ENCODE data around the gene PDE9A.

Gene PDE9A

GRCh38 chr21:42658320-42659105 is 5.1 kb downstream of the PDE9A start:
- no peak for DNase-seq

DNA sequence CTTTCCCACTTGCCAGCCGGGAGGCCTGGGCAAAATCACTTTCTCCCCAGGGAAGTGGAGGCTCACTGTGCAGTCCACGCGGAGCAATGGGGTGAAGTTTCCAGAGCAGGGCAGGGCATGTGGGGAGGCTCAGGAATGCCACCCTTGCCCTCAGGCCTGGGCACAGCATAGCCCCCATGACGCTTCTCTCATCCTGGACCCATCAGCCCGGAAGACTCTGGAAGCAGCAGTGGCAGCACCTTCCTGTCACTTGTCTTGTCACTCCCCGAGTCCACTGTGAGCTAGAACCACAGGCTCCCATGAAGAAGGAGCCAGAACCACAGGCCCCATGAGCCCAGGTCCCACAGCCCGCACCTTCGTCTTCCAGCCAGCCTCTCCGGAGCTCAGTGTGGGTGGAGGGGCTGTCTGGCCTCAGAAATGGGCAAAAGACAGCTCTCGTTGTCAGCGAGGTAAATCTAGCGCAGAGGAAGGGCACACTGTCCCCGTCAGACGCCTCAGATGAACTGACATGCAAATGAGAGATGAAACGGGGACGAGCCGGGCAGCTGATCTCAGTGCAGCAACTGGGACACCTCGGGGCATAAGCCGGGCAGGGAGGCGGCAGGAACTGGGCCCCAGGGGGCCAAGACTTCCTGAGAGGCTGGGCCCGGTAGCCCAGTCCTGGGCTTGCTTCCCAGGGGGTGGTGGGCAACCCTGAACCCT is 6.1 kb downstream of the PDE9A start:
- DNase-seq, result no peak

DNA sequence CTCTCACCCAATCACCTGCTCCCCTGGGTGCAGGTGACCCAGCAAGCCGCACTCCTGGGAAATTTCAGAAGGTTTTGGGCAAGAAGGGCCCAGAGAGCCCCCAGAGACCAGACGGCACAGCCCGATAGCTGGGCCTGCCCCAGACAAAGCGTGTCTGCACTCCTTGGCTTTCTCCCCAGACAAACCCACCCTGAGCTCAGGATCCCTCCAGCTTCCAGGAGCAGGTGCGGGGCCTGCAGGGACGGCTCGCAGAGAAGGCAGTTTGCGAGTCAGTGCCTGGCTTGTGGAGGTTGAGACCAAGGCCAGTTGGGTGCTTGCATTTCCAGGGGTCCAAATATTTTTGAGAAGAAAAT is 6.7 kb downstream of the PDE9A start:
- no peak for DNase-seq

GRCh38 chr21:42661688-42662429 is 8.4 kb downstream of the PDE9A start:
- DNase-seq, result no peak

DNA sequence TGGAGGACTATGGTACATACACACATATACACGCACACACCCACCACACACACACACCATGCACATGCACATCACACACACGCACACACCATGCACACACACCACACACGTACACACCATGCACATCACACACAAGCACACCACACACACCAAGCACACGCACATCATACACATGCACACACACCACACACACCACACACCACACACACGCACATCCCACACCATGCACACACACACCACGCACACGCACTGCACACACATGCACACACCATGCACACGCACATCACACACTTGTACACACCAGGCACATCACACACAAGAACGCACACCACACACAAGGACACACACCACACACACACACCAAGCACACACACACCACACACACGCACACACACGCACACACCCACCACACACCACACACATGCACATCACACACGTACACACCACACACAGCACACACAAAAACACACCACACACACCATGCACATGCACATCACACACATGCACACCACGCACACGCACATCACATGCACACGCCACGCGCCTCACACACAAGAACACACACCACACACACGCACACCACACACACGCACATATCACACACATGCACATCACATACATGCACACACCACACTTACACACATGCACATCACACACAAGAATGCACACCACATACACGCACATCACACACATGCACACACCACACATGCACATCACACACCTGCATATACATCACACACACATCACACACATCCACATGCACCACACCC is 9.2 kb downstream of the PDE9A start:
- no peak for DNase-seq

DNA sequence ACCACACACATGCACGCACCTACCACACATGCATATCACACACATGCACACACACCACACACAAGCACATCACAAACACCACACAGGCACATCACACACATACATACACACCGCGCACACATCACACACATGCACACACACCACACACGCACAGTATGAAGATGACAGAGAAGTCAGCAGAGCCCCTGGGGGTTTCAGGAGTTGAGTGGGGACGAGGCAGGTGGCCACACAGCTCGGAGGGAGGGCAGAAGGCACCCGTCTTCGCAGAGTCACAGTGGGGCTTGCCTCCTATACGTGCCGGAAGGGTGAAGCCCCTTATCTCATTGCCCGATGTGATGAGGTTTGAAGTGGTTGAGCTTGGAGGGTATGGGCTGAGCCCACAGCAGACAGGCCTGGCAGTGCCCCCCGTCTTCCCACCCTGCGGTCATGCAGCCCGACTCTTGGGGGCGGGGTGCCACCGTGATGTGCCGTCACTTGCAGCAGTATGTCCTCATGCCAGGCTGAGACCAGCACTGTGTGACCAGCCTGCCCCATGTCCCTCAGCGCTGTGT is 9.9 kb downstream of the PDE9A start:
- DNase-seq, result no peak

- DNase-seq, result no peak
Observed at GRCh38 chr21:42663860-42664535, 10.6 kb downstream of the PDE9A start.

GRCh38 chr21:42664614-42665013 is 11.2 kb downstream of the PDE9A start:
- no peak for DNase-seq

DNA sequence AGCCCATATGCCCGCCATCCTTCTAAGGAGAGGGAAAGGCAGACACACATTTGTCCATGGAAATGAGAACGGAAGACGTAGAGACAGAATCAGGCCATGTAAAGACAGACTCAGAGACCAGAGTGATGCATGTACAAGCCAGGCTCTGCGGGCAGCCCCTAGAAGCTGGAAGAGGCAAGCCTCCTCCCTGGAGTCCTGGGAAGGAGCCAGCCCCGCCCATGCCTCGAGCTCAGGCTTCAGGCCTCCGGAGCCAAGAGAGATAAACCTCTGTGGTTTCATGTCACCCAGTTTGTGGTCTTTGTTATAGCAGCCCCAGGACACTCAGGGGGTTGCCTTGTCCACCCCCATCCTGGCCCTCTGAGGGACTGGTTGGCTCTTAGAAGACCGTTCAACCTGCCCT is 11.6 kb downstream of the PDE9A start:
- no peak for DNase-seq

GRCh38 chr21:42665484-42665883 is 12.1 kb downstream of the PDE9A start:
- DNase-seq, result no peak

DNA sequence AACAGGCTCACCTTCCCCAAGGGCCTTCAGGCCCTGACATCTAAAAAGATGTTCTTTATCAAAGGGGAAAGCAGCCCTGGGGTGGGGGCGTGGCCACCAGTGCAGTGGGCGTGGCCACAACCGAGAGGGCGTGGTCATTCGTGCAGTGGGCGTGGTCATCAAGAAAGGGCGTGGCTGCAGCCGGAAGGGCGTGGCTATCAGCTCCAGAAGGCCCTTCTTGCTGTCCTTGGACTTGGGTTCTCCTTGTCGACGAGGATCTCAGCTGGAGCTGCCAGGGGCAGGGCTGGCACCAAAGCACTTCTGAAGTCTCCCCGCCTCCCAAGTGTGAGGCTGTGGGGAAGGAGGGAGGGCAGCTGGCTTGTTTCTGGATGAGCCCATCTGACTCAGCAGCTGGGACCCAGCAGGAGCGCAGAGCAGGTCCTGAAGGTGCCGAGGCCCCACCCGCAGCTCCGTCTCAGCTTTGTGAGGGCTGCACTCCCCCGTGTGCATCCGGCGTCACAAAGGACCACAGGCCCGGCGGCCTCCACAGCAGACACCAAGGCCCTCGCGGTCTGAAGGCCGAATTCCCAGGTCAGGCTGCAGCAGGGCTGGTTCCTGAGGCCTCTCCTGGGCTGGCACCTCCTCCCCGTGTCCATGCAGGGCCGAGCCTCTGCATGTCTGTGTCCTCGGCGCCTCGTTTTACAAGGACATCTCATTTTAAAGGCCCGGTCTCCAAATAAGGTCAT is 12.8 kb downstream of the PDE9A start:
- DNase-seq, result no peak

GRCh38 chr21:42666925-42667324 is 13.5 kb downstream of the PDE9A start:
- DNase-seq, result no peak

GRCh38 chr21:42668298-42668992 is 15.0 kb downstream of the PDE9A start:
- DNase-seq, result no peak

DNA sequence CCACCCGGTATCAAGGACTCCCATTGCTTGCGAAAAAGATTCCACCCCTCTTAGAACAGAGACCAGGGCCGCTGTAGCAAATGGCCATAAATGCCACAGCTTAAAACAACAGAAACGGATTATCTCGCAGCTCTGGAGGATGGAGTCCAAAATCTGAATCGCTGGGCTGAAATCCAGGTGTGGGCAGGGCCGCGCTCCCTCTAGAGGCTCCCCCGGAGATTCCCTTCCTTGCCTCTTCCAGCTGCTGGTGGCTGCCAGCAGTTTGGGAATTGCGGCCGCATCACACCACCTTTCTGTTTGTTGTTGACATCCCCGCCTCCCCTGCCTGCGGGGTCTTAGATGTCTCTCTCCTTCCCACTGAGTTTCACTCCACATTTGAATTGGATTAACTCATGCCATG is 15.6 kb downstream of the PDE9A start:
- DNase-seq, result peak; percentile 4

DNA sequence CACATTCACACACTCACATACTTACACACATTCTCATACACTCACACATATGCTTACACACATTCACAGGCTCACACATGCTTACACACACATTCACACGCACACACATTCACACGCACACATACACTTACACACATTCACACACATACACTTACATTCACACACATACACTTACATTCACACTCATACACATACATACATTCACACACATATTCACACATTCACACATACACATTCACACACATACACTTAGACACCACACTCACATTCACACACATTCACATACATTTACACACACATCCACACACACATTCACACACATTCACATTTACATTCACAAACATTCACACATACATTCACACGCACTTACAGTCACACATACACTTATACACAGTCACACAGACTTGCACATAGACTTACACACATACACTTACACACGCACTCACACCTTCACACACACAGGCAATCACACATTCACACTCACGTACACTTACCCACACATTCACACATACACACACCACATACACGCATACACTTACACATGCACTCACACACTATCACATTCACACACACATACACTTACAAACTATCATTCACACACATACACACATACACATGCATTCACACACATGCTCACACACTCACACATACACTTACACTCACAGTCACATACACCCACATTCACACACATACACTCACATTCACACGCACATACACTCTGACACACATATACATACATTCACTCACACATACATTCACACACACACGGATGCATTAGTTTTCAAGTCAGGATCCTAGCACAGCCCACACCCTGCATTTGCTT is 16.8 kb downstream of the PDE9A start:
- no peak for DNase-seq

DNA sequence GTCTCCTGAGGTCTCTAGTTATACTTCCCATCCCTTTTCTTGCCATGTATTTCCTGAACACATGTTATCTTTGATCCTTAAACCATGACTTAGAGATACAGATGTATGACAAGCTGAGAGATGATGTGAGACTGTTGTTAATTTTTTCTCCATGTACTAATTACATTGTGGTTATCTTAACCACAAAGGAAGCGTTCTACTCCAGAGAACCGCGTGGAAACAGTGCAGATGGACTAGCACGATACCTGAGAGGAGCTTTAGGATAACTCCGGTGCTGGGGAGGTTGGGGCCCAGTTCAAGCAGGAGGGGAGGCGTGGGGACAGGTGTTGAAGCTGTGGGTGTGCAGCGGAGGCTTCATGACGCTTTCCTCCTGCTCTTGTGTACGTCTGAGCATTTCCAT is 17.5 kb downstream of the PDE9A start:
- DNase-seq, result no peak

DNA sequence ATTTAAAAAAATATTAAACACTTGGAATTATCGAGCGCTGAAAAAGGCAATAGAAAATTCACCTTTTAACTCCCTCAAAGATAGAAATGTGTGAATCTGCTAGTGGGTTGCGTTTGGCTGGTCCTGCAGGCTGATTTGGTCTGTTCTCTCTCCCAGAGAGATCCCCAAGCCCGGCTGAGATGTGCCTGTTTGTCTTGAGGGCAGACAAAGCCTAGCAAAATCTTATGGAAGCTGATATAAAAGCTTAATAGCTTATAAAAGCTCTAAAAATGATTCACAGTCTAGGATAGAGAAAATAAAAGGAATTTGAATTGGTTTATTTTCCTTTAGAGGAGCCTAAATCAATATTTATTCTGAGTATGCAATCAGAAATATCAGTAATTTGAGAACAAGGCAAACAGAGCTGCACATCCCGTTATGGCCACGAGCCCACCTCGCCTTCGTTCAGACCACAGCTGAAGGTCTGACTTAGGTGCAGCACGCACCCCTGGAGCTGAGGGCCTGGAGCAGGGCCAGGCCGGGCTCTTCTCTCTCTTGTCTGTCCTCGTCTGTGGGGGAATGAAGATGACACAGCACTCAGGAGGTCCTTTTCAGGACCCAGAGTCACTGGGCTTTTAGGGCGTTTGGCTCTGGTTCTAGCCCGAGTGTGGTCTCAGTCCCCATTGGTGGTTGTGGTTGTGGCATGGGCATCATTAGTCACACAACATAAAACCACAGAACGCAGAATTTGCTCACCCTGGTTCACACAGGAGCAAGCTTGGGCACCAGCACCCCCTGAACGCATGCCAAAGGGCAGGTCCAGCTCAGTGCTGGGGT is 18.6 kb downstream of the PDE9A start:
- DNase-seq, result no peak

- DNase-seq, result peak; percentile 62
Observed at GRCh38 chr21:42672699-42673458, 19.5 kb downstream of the PDE9A start.

Data from fibroblast of upper back skin (primary cell).